ENCODE measurements around the gene ANKRD53.

Gene ANKRD53

DNA sequence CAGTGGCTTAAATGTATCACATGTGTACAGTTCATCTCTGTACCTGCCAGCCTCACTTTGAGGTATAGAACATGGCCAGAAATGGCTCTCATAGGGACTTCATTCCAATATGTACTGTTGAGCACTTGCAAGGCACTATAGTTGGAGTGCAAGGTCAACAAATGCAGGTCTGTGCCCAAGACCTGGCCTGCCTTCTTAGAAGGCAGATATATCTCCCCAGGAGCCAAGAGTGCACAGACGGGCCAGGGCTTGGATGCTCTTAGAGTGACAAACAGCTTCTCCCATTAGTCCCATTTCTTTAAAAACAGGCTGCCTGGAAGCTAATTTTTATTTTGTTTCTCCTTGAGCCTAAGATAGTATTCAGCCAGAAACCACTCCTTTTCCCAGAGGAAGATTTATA, 9.0 kb downstream of the ANKRD53 start:
- Histone ChIP-seq H3K4me2 (ENCODE audit: low read length) (no peak overlapping the region), H3K9ac (ENCODE audit: low read length) (no peak overlapping the region), H3K4me1 (ENCODE audit: low read length) (no peaks in the 10 kb centered on the region), H3K79me2 (ENCODE audit: low read length) (no peaks in the 10 kb centered on the region; the same call in 1 of the 2 replicates), H4K20me1 (ENCODE audit: insufficient read depth, low read length) (no peaks in the 10 kb centered on the region), H3K36me3 (replicated peaks; ENCODE audit: low read depth, low read length) (peaks cover 17% of the 10 kb centered on the region), H3K9me3 (ENCODE audit: insufficient read depth, low read length) (no peaks in the 10 kb centered on the region), H2AFZ (ENCODE audit: low read depth, low read length) (no peak overlapping the region), H3K27ac (ENCODE audit: low read length) (no peak overlapping the region), H3K27me3 (ENCODE audit: low read depth, low read length) (no peaks in the 10 kb centered on the region), H3K4me3 (ENCODE audit: low read length) (no peak overlapping the region)
- no peak for TF ChIP-seq CTCF (IDR thresholded peaks at IDR 0.05; ENCODE audit: low read depth, low read length)

- Histone ChIP-seq H3K4me3 (ENCODE audit: low read length) (no peak overlapping the region), H3K9me3 (ENCODE audit: insufficient read depth, low read length) (no peaks in the 10 kb centered on the region), H3K9ac (ENCODE audit: low read length) (no peak overlapping the region), H3K27ac (ENCODE audit: low read length) (no peak overlapping the region), H4K20me1 (ENCODE audit: insufficient read depth, low read length) (no peaks in the 10 kb centered on the region), H3K79me2 (ENCODE audit: low read length) (peaks cover 6% of the 10 kb centered on the region), H3K4me1 (ENCODE audit: low read length) (peaks cover 5% of the 10 kb centered on the region), H3K36me3 (replicated peaks; ENCODE audit: low read depth, low read length) (peaks cover 17% of the 10 kb centered on the region), H3K27me3 (ENCODE audit: low read depth, low read length) (no peaks in the 10 kb centered on the region), H3K4me2 (ENCODE audit: low read length) (no peak overlapping the region), H2AFZ (ENCODE audit: low read depth, low read length) (no peak overlapping the region)
- TF ChIP-seq EZH2phosphoT487 (IDR thresholded peaks at IDR 0.05; ENCODE audit: low read depth) = no peak
- no peak for TF ChIP-seq CTCF (IDR thresholded peaks at IDR 0.05; ENCODE audit: low read depth, low read length)
Measured at GRCh38 chr2:70988151-70988550, 9.7 kb downstream of the ANKRD53 start.

DNA sequence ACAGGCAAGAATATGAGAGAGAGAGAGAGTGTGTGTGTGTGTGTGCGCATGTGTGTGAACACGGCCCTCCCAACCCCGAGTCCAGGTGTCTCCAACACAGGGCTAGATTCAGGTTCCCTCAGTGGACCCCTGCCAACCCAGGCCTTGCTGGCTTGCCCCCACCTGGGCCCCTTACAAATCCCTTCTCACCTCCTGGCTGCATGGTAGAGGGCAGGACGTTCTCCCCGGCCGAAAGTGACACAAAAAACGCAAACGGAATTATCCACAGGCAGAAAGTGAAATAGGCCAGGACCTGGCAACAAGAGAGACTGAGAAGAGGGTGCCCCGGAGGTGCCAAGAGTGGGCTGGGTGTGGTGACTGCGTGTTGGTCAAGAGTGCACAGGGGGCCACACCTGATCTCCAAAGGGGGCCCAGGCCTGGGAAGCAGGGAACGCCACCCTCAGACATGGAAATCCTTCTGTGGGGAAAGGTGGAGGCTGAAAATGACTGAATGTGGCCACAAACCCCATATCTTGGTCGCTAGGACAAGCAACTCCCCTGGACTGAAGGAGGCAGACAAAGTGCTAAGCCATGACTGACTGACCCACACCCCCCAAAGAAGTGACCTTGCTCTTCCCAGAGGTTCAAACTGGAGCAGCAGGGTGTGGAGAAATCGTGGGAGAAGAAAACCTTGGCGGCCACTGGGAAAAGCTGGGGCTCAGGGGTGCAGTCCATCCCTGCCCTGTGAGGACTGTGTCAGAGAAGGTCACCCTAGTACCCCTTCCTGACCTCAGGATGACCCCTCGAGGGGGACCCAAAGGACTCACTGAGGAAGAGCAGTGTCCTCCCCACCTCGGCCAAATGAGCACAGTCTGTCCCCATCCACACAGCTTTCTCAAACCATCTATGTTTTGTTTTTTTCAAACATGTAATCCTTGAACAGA, 10.6 kb downstream of the ANKRD53 start:
- Histone ChIP-seq H3K4me1 (ENCODE audit: low read length) (peaks cover 12% of the 10 kb centered on the region), H3K9ac (ENCODE audit: low read length) (no peak overlapping the region), H3K27me3 (ENCODE audit: low read depth, low read length) (no peaks in the 10 kb centered on the region), H3K4me2 (ENCODE audit: low read length) (no peak overlapping the region), H3K79me2 (ENCODE audit: low read length) (peaks cover 14% of the 10 kb centered on the region), H3K4me3 (ENCODE audit: low read length) (no peak overlapping the region), H3K9me3 (ENCODE audit: insufficient read depth, low read length) (no peaks in the 10 kb centered on the region), H2AFZ (ENCODE audit: low read depth, low read length) (no peak overlapping the region), H4K20me1 (ENCODE audit: insufficient read depth, low read length) (peaks cover 8% of the 10 kb centered on the region; the same call in 1 of the 2 replicates), H3K27ac (ENCODE audit: low read length) (no peak overlapping the region), H3K36me3 (replicated peaks; ENCODE audit: low read depth, low read length) (peaks cover 17% of the 10 kb centered on the region)
- TF ChIP-seq EZH2phosphoT487 (IDR thresholded peaks at IDR 0.05; ENCODE audit: low read depth) (no peak), CTCF (IDR thresholded peaks at IDR 0.05; ENCODE audit: low read depth, low read length) (no peak)

- peaks cover 12% of the 10 kb centered on the region for H3K4me1 ChIP-seq (ENCODE audit: low read length)
- no peak overlapping the region for H3K9ac ChIP-seq (ENCODE audit: low read length)
- H3K9me3 ChIP-seq (ENCODE audit: insufficient read depth, low read length) = no peaks in the 10 kb centered on the region
- TF ChIP-seq EZH2phosphoT487 (IDR thresholded peaks at IDR 0.05; ENCODE audit: low read depth) (no peak), CTCF (IDR thresholded peaks at IDR 0.05; ENCODE audit: low read depth, low read length) (no peak)
- H2AFZ ChIP-seq (ENCODE audit: low read depth, low read length) = no peak overlapping the region
- peaks cover 9% of the 10 kb centered on the region; the same call in 1 of the 2 replicates for H4K20me1 ChIP-seq (ENCODE audit: insufficient read depth, low read length)
- no peak overlapping the region for H3K4me2 ChIP-seq (ENCODE audit: low read length)
- H3K79me2 ChIP-seq (ENCODE audit: low read length) = peaks cover 20% of the 10 kb centered on the region
- H3K27me3 ChIP-seq (ENCODE audit: low read depth, low read length) = no peaks in the 10 kb centered on the region
- H3K27ac ChIP-seq (ENCODE audit: low read length) = no peak overlapping the region
- no peak overlapping the region for H3K4me3 ChIP-seq (ENCODE audit: low read length)
- H3K36me3 ChIP-seq (replicated peaks; ENCODE audit: low read depth, low read length) = peaks cover 17% of the 10 kb centered on the region
Measured at GRCh38 chr2:70990216-70990615, 11.8 kb downstream of the ANKRD53 start.
